PC-9 (cell line): Measurements from ENCODE around the gene CYBB. TPM values are rescaled to one million over a fixed set of nuclear protein-coding genes. Genes with fewer than 3 reads are reported as not detected.
"Not testable (repeated sequence)": the region's sequence is repeated elsewhere in the genome, so short reads cannot be mapped to it uniquely, and the experiment has no call there.

ENCODE experiments used
- BruUV-seq: library from RNA; stranded (reverse); fragments of 400-500 nt; replicated peaks from 2 replicates; lab custom pipeline; 2021; lab: Mats Ljungman, UMichigan
- CTCF ChIA-PET: fragments of 300-600 bp; sonication (Branson Sonifier 250); formaldehyde crosslinking; loops from one replicate; lab custom pipeline; 2022; ENCODE audit warnings: antibody characterized with exemption; lab: Charles Lee
- POLR2A ChIA-PET: fragments of 300-600 bp; sonication (Branson Sonifier 250); formaldehyde crosslinking; loops from one replicate; lab custom pipeline; 2022; ENCODE audit warnings: antibody characterized with exemption; ENCODE audit not compliant: unreplicated experiment; lab: Charles Lee
- DNase-seq, 2 experiments: peaks; one replicate each; pipeline versions ENCODE4 v3.0.0 to v3.0.0-alpha.2; 2015 to 2022; ENCODE audit warnings: mixed read lengths in 1 of 2
- H2AFZ ChIP-seq: fragments of 200-600 bp; sonication (generic); 2 replicates; pipeline ENCODE4 v1.8.1; 2017; ENCODE audit warnings: antibody characterized with exemption
- H3F3A ChIP-seq: fragments of 200-600 bp; sonication (generic); 2 replicates; pipeline ENCODE4 v1.8.1; 2017; ENCODE audit warnings: antibody characterized with exemption, mild to moderate bottlenecking, low read depth; ENCODE audit not compliant: insufficient read depth
- H3K27ac ChIP-seq: fragments of 200-600 bp; sonication (generic); 2 replicates; pipeline ENCODE4 v1.6.1; 2016; ENCODE audit warnings: mixed run types
- H3K27me3 ChIP-seq: fragments of 200-600 bp; sonication (generic); 2 replicates; pipeline ENCODE4 v1.6.1; 2016; ENCODE audit warnings: low read depth, mixed run types; ENCODE audit not compliant: insufficient read depth
- H3K36me3 ChIP-seq: fragments of 200-600 bp; sonication (generic); 2 replicates; pipeline ENCODE4 v1.6.1; 2016; ENCODE audit warnings: low read depth, mixed run types
- H3K4me1 ChIP-seq: fragments of 200-600 bp; sonication (generic); replicated peaks from 2 replicates; pipeline ENCODE4 v1.6.1; 2016; ENCODE audit warnings: mixed run types; ENCODE audit not compliant: insufficient read depth
- H3K4me2 ChIP-seq: fragments of 200-600 bp; sonication (generic); 2 replicates; pipeline ENCODE4 v1.6.1; 2017; ENCODE audit warnings: mixed run types
- H3K4me3 ChIP-seq: fragments of 200-600 bp; sonication (generic); 2 replicates; pipeline ENCODE4 v1.6.1; 2016; ENCODE audit warnings: mixed run types
- H3K79me2 ChIP-seq: fragments of 200-600 bp; sonication (generic); 2 replicates; pipeline ENCODE4 v1.6.1; 2017; ENCODE audit warnings: low read depth, mixed run types
- H3K9me2 ChIP-seq: fragments of 200-600 bp; sonication (generic); 2 replicates; pipeline ENCODE4 v1.8.1; 2017; ENCODE audit warnings: mild to moderate bottlenecking; ENCODE audit not compliant: insufficient read depth
- H3K9me3 ChIP-seq: fragments of 200-600 bp; sonication (generic); 2 replicates; pipeline ENCODE4 v1.8.1; 2016; ENCODE audit warnings: low read depth; ENCODE audit not compliant: insufficient read depth
- H4K20me1 ChIP-seq: fragments of 200-600 bp; sonication (generic); 2 replicates; pipeline ENCODE4 v1.8.1; 2017; ENCODE audit not compliant: insufficient read depth
- CTCF ChIP-seq: fragments of 200-600 bp; sonication (generic); conservative IDR thresholded peaks from 2 replicates; pipeline ENCODE4 v1.6.1; 2017; ENCODE audit warnings: mixed run types, antibody characterized with exemption, mild to moderate bottlenecking, moderate library complexity
- EZH2 ChIP-seq: fragments of 200-600 bp; sonication (generic); IDR thresholded peaks from 2 replicates; pipeline ENCODE4 v1.8.0; 2017; ENCODE audit warnings: antibody characterized with exemption, low read depth
- intact Hi-C: fragments of 100-400 bp; cut with micrococcal nuclease; formaldehyde crosslinking; loops from one replicate; pipeline ENCODE4 v1.10.0; 2022; ENCODE audit not compliant: unreplicated experiment
- total RNA-seq: library from RNA; stranded (reverse); gene quantifications from 2 replicates; pipeline ENCODE4 v1.2.3, GENCODE V29; 2021

CYBB gene
- total RNA-seq, 1 experiment from 2014 or later = 0.31 TPM

GRCh38 chrX:37767430-37767829 is 12.4 kb upstream of the CYBB start:
- H4K20me1 ChIP-seq = no peaks in the 10 kb centered on the region
- no peak for TF ChIP-seq EZH2
- TF ChIP-seq CTCF = no peak
- no peaks in the 10 kb centered on the region for H3K27me3 ChIP-seq
- no peak overlapping the region for H3K4me3 ChIP-seq
- H3K9me2 ChIP-seq = no peaks in the 10 kb centered on the region
- H3F3A ChIP-seq = no peaks in the 10 kb centered on the region
- H3K36me3 ChIP-seq = no peaks in the 10 kb centered on the region
- ChIA-PET POLR2A (no interaction called here), CTCF (no interaction called here)
- H2AFZ ChIP-seq = no peak overlapping the region
- H3K9me3 ChIP-seq = no peaks in the 10 kb centered on the region
- H3K27ac ChIP-seq = no peak overlapping the region
- H3K4me1 ChIP-seq = no peaks in the 10 kb centered on the region
- H3K4me2 ChIP-seq = no peak overlapping the region
- intact Hi-C loops = no loop called here
- no TSS peak for BruUV-seq
- no peak for DNase-seq
- no peaks in the 10 kb centered on the region for H3K79me2 ChIP-seq

DNA sequence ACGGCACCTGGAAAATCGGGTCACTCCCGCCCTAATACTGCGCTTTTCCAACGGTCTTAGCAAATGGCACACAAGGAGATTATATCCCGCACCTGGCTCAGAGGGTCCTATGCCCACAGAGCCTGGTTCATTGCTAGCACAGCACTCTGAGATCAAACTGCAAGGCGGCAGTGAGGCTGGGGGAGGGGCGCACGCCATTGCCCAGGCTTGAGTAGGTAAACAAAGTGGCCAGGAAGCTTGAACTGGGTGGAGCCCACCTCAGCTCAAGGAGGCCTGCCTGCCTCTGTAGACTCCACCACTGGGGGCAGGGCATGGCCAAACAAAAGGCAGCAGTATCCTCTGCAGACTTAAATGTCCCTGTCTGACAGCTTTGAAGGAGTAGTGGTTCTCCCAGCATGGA is 11.0 kb upstream of the CYBB start:
- H3K4me1 ChIP-seq, H3K36me3 ChIP-seq, H4K20me1 ChIP-seq, H3K9me3 ChIP-seq, intact Hi-C loops, DNase-seq, H3F3A ChIP-seq, H3K27me3 ChIP-seq, POLR2A ChIA-PET, H3K9me2 ChIP-seq, H3K27ac ChIP-seq, CTCF ChIA-PET, H2AFZ ChIP-seq, H3K79me2 ChIP-seq, H3K4me2 ChIP-seq, H3K4me3 ChIP-seq, BruUV-seq: not testable (repeated sequence)

GRCh38 chrX:37776283-37776986 is 3.4 kb upstream of the CYBB start:
- H3K79me2 ChIP-seq = no peaks in the 10 kb centered on the region
- H3K27me3 ChIP-seq = no peaks in the 10 kb centered on the region
- H3K9me3 ChIP-seq = no peaks in the 10 kb centered on the region
- no peak for TF ChIP-seq EZH2
- TF ChIP-seq CTCF = no peak
- CTCF ChIA-PET = no interaction called here
- BruUV-seq = no TSS peak
- no peak for DNase-seq
- H3K9me2 ChIP-seq = no peaks in the 10 kb centered on the region
- H3K27ac ChIP-seq = no peak overlapping the region
- H3F3A ChIP-seq = no peaks in the 10 kb centered on the region
- POLR2A ChIA-PET = no interaction called here
- no peaks in the 10 kb centered on the region for H4K20me1 ChIP-seq
- H3K36me3 ChIP-seq = no peaks in the 10 kb centered on the region
- H3K4me2 ChIP-seq = no peak overlapping the region
- H3K4me1 ChIP-seq = no peaks in the 10 kb centered on the region
- intact Hi-C loops = no loop called here
- no peak overlapping the region for H3K4me3 ChIP-seq
- no peak overlapping the region for H2AFZ ChIP-seq

DNA sequence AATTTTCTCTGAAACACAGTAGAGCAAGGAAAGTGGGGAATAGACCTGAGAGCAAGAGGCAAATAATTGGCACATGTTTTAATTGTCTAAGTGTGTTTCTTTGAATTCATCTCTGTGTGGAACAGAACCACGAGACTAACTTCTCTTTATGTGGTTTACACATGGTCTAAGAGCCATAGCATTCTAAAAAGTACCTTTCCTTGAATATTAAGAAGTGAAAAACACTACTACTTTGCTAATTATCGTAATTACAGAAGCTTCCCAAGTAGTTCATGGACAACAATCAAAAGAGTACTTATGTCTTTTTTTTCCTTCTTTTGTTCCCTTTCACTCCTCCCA is 2.9 kb upstream of the CYBB start:
- Histone ChIP-seq H3K9me3 (no peaks in the 10 kb centered on the region), H3K36me3 (no peaks in the 10 kb centered on the region), H4K20me1 (no peaks in the 10 kb centered on the region), H3K4me3 (no peak overlapping the region), H2AFZ (no peak overlapping the region), H3K27ac (no peak overlapping the region), H3K9me2 (no peaks in the 10 kb centered on the region), H3K79me2 (no peaks in the 10 kb centered on the region), H3K4me2 (no peak overlapping the region), H3K4me1 (no peaks in the 10 kb centered on the region), H3K27me3 (no peaks in the 10 kb centered on the region), H3F3A (no peaks in the 10 kb centered on the region)
- no peak for DNase-seq
- ChIA-PET CTCF (no interaction called here), POLR2A (no interaction called here)
- intact Hi-C loops = no loop called here
- TF ChIP-seq EZH2 = no peak
- TF ChIP-seq CTCF = no peak
- BruUV-seq = no TSS peak
